GM12878 (cell line): ENCODE measurements around the gene TMEM272. TPM values are rescaled to one million over a fixed set of nuclear protein-coding genes. Genes with fewer than 3 reads are reported as not detected.

Experiments used
- ATAC-seq: fragments of 200-7000 bp; cut with Tn5 transposase; 3 replicates; pipeline ENCODE4 v1.9.1; 2020; ENCODE audit warnings: mild to moderate bottlenecking, moderate library complexity
- BruUV-seq: library from RNA; stranded (reverse); fragments of 400-500 nt; replicated peaks from 2 replicates; lab custom pipeline; 2021; lab: Mats Ljungman, UMichigan
- CTCF ChIA-PET: fragments of 300-600 bp; sonication (Branson Sonifier 250); formaldehyde crosslinking; extraction: SDS; loops from one replicate; lab custom pipeline; 2021; ENCODE audit warnings: inconsistent platforms; lab: Yijun Ruan, JAX
- POLR2A ChIA-PET: fragments of 350-600 bp; formaldehyde crosslinking; extraction: SDS; loops from one replicate; lab custom pipeline; 2021; ENCODE audit warnings: inconsistent platforms; lab: Charles Lee
- RAD21 ChIA-PET: fragments of 300-600 bp; sonication (Branson Sonifier 250); formaldehyde crosslinking; loops from one replicate; lab custom pipeline; 2023; ENCODE audit warnings: antibody characterized with exemption; ENCODE audit not compliant: unreplicated experiment; lab: Charles Lee
- SMC1A ChIA-PET: fragments of 300-600 bp; sonication (Branson Sonifier 250); formaldehyde crosslinking; loops from one replicate; lab custom pipeline; 2023; ENCODE audit not compliant: unreplicated experiment, uncharacterized antibody; lab: Charles Lee
- DNase-seq: peaks from one replicate; pipeline ENCODE4 v3.0.0-alpha.2; 2011; ENCODE audit warnings: low read depth, low spot score
- FAIRE-seq: peaks from 3 replicates; lab custom pipeline; 2011; peaks lifted over from hg19 to GRCh38; lab: Jason Lieb, UNC
- H2AFZ ChIP-seq: 2 replicates; pipeline ENCODE4 v1.6.0; 2011; ENCODE audit warnings: low read depth, low read length, control low read depth; ENCODE audit not compliant: control insufficient read depth
- H3K27ac ChIP-seq: 2 replicates; pipeline ENCODE4 v1.5.1; 2011; ENCODE audit warnings: control low read depth; ENCODE audit not compliant: control insufficient read depth, insufficient read depth
- H3K27me3 ChIP-seq, 2 experiments: replicated peaks in 1 of 2; 2 replicates each; pipeline versions ENCODE4 v1.6.0 to v1.6.1; 2011; ENCODE audit warnings: low read length in 1 of 2; ENCODE audit not compliant: control insufficient read depth in 2 of 2, insufficient read depth in 2 of 2
- H3K36me3 ChIP-seq, 2 experiments: 2 replicates each; pipeline ENCODE4 v1.5.1; 2011; ENCODE audit warnings: low read length in 1 of 2; ENCODE audit not compliant: control insufficient read depth in 2 of 2, insufficient read depth in 2 of 2
- H3K4me1 ChIP-seq: 2 replicates; pipeline ENCODE4 v1.6.1; 2011; ENCODE audit warnings: mild to moderate bottlenecking, low read length, moderate library complexity, mixed read lengths; ENCODE audit not compliant: control insufficient read depth, insufficient read depth
- H3K4me2 ChIP-seq: 2 replicates; pipeline ENCODE4 v1.6.0; 2011; ENCODE audit warnings: control low read depth; ENCODE audit not compliant: control insufficient read depth, insufficient read depth
- H3K4me3 ChIP-seq: fragments of 200-600 bp; sonication (generic); 2 replicates; pipeline ENCODE4 v1.5.1; 2016
- H3K79me2 ChIP-seq: 2 replicates; pipeline ENCODE4 v1.6.0; 2011; ENCODE audit warnings: low read length; ENCODE audit not compliant: control insufficient read depth, insufficient read depth
- H3K9ac ChIP-seq: 2 replicates; pipeline ENCODE4 v1.8.0; 2011; ENCODE audit warnings: low read length, control low read depth, mixed read lengths; ENCODE audit not compliant: control insufficient read depth, insufficient read depth
- H3K9me3 ChIP-seq: replicated peaks from 3 replicates; pipeline ENCODE4 v1.5.1; 2011; ENCODE audit warnings: mild to moderate bottlenecking, low read length; ENCODE audit not compliant: control insufficient read depth, insufficient read depth
- H4K20me1 ChIP-seq: 2 replicates; pipeline ENCODE4 v1.6.0; 2011; ENCODE audit not compliant: control insufficient read depth, insufficient read depth
- ATF2 ChIP-seq: IDR thresholded peaks from 2 replicates; pipeline ENCODE4 v1.6.1; 2012; ENCODE audit warnings: low read length, inconsistent platforms
- CHD4 ChIP-seq: fragments of 200-600 bp; sonication (generic); IDR thresholded peaks from 2 replicates; pipeline ENCODE4 v1.6.1; 2016; ENCODE audit warnings: mild to moderate bottlenecking
- HCFC1 ChIP-seq: fragments of 150-350 bp; IDR thresholded peaks from 2 replicates; pipeline ENCODE4 v1.6.1; 2014; ENCODE audit warnings: low read length
- IKZF1 ChIP-seq: fragments of 450-650 bp; conservative IDR thresholded peaks from 2 replicates; pipeline ENCODE4 v1.6.1; 2017; ENCODE audit warnings: antibody characterized with exemption, mild to moderate bottlenecking
- POLR2A ChIP-seq: IDR thresholded peaks from 2 replicates; pipeline ENCODE4 v1.6.1; 2011; ENCODE audit warnings: low read depth, mild to moderate bottlenecking, low read length
- RB1 ChIP-seq: fragments of 450-650 bp; formaldehyde crosslinking; IDR thresholded peaks from 2 replicates; pipeline ENCODE4 v1.6.1; 2017; ENCODE audit warnings: mild to moderate bottlenecking, borderline replicate concordance
- ZBTB4 ChIP-seq: fragments of 450-650 bp; formaldehyde crosslinking; IDR thresholded peaks from 2 replicates; pipeline ENCODE4 v1.4.0; 2022; ENCODE audit warnings: mild to moderate bottlenecking, moderate library complexity
- WGBS: methylation state at CpG from one replicate; pipeline ENCODE4 v1.1.6; 2016; ENCODE audit warnings: low lambda C conversion rate; ENCODE audit not compliant: insufficient replicate concordance, insufficient coverage; ENCODE audit errors: missing lambda C conversion rate; 5-methylcytosine and 5-hydroxymethylcytosine counted together
- in situ Hi-C: fragments of 300-500 bp; cut with MboI; formaldehyde crosslinking; loops from 9 replicates; pipeline ENCODE4 v1.14.3; 2018; ENCODE audit warnings: mixed read lengths
- intact Hi-C: fragments of 100-400 bp; cut with micrococcal nuclease; formaldehyde crosslinking; loops from one replicate; pipeline ENCODE4 v1.14.2; 2022; ENCODE audit not compliant: unreplicated experiment
- polyA plus RNA-seq, 11 experiments: library from polyadenylated mRNA; depleted of rRNA in 4 of 11; unstranded in 6 of 11; stranded (reverse) in 5 of 11; fragments of >200 nt; fragmentation: Nextera tagmentation in 4 of 11; fragmentation: Illumina TruSeq in 1 of 11; extraction: Ambion mirVana in 4 of 11; extraction: Trizol in 1 of 11; gene quantifications; 1 replicate in 1 of 11; 2 replicates in 10 of 11; pipeline versions ENCODE4 v1.2.1 to v1.2.3, GENCODE V29; 2011 to 2016; ENCODE audit warnings: inconsistent platforms in 2 of 11, missing spikeins in 2 of 11, low read depth in 1 of 11
- total RNA-seq, 4 experiments: library from RNA; depleted of rRNA in 3 of 4; stranded (reverse); fragments of >200 nt in 3 of 4; fragmentation: Illumina TruSeq in 1 of 4; extraction: Trizol in 1 of 4; gene quantifications; 2 replicates each; pipeline versions ENCODE4 v1.2.1 to v1.2.3, GENCODE V29; 2013 to 2021

The TMEM272 gene
- total and polyA plus RNA-seq, 10 of the 15 experiments (the other 5 are each of a cell fraction or from before 2014, with no cell fraction given), result 0.01 to 0.04 TPM; not detected in 8

DNA sequence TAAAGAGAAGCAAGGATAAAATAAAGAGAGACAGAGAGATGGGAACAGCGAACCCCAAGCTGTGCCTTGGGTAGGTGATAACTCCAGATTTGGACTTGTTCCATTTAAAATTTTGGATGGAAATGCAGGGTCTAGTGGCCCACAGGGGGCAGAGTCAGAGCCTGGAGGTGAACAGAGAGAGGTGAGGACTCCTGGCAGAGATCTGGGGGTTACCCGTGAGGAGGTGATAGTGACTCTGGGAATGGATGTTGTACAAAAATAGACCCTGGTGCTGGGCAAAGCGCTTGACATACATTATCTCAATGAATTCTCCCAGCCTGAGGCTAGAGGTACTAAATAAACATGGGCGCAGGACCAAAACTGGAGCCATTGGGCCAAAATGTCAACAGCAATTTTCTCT is 26.7 kb downstream of the TMEM272 start:
- no peak for DNase-seq
- no peaks in the 10 kb centered on the region for H3K79me2 ChIP-seq
- H3K4me1 ChIP-seq, result peaks cover 28% of the 10 kb centered on the region
- ChIA-PET SMC1A (interaction anchor here (4.9 kb wide), 1 partner anchor 14 kb away, joined by 36 read pairs; no protein-coding TSS in a partner anchor), RAD21 (interaction anchor here (0.6 to 1.2 kb wide), 2 partner anchors 14 to 94 kb away, joined by 3 to 4 read pairs; no protein-coding TSS in a partner anchor), CTCF (interaction anchor here (1.0 to 6.3 kb wide), 4 partner anchors 11 to 32 kb away, joined by 3 to 44 read pairs (median 5); no protein-coding TSS in a partner anchor), POLR2A (no interaction called here)
- no peak overlapping the region for H3K27ac ChIP-seq
- no peaks in the 10 kb centered on the region for H3K36me3 ChIP-seq
- no peak for FAIRE-seq
- no peak for ATAC-seq
- TF ChIP-seq HCFC1 (no peak), ATF2 (no peak), POLR2A (no peak)
- H3K9ac ChIP-seq, result no peak overlapping the region
- WGBS, result 80% methylated on average over 4 of the region's 4 CpGs
- no peak overlapping the region for H3K4me2 ChIP-seq
- in situ Hi-C loops, result no loop called here
- H3K4me3 ChIP-seq, result no peak overlapping the region
- intact Hi-C loops, result loop anchor here (5.0 to 10.0 kb wide), 3 partner anchors 139 to 637 kb away; partner anchors contain the start of genes CKAP2 and VPS36
- no peaks in the 10 kb centered on the region for H3K9me3 ChIP-seq
- H3K27me3 ChIP-seq, result no peaks in the 10 kb centered on the region
- no peaks in the 10 kb centered on the region for H4K20me1 ChIP-seq
- H2AFZ ChIP-seq, result no peak overlapping the region
- BruUV-seq, result no TSS peak

- H4K20me1 ChIP-seq, result no peaks in the 10 kb centered on the region
- H3K4me1 ChIP-seq, result peaks cover 28% of the 10 kb centered on the region
- no peak for DNase-seq
- H2AFZ ChIP-seq, result no peak overlapping the region
- no TSS peak for BruUV-seq
- no peak overlapping the region for H3K27ac ChIP-seq
- POLR2A ChIA-PET, result no interaction called here
- H3K36me3 ChIP-seq, result no peaks in the 10 kb centered on the region
- no peak for ATAC-seq
- 49% methylated on average over 8 of the region's 8 CpGs for WGBS
- no peaks in the 10 kb centered on the region for H3K9me3 ChIP-seq
- in situ Hi-C loops (no loop called here), intact Hi-C loops (loop anchor here (5.0 to 10.0 kb wide), 3 partner anchors 140 to 637 kb away; partner anchors contain the start of genes CKAP2 and VPS36)
- SMC1A ChIA-PET, result interaction anchor here (4.9 kb wide), 1 partner anchor 14 kb away, joined by 36 read pairs; no protein-coding TSS in a partner anchor
- no peaks in the 10 kb centered on the region for H3K27me3 ChIP-seq
- no peak overlapping the region for H3K9ac ChIP-seq
- FAIRE-seq, result no peak
- no peaks in the 10 kb centered on the region for H3K79me2 ChIP-seq
- RAD21 ChIA-PET, result interaction anchor here (1.2 kb wide), 1 partner anchor 15 kb away, joined by 4 read pairs; no protein-coding TSS in a partner anchor
- no peak overlapping the region for H3K4me2 ChIP-seq
- no peak overlapping the region for H3K4me3 ChIP-seq
- CTCF ChIA-PET, result interaction anchor here (1.0 to 6.3 kb wide), 4 partner anchors 12 to 33 kb away, joined by 3 to 44 read pairs (median 5); no protein-coding TSS in a partner anchor
- TF ChIP-seq IKZF1 (no peak), HCFC1 (no peak), CHD4 (no peak), ZBTB4 (CRISPR knock-in tag) (no peak), RB1 (no peak)
Measured at GRCh38 chr13:51817717-51818116, 27.3 kb downstream of the TMEM272 start.
